Activated T-helper 1 cell treated with Interleukin-2 at 50 U/mL for 16 hours (primary cell): ENCODE data around the gene C4orf51.

Source experiments
- DNase-seq: peaks from one replicate; pipeline ENCODE4 v3.0.0-alpha.2; 2020; ENCODE audit warnings: low read depth

C4orf51 gene

DNA sequence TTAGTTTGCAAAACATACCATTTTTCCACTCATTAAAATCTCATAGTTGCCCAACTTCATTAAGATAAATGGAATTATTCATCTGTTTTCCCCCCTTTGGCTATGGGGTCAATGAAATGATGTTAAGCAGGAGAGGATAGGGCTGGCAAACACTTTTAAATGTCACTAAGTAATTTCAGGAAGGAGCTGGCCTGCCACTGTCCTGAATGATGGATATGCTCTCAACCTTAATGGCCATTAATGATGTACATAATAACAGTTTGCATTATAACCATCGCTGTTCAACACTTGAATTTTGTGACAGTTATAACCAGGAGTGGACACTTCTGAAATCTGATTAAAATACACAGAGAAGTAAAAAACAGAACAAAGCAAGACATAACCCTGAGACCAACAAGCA, 77.2 kb downstream of the C4orf51 start:
- DNase-seq, result no peak

DNA sequence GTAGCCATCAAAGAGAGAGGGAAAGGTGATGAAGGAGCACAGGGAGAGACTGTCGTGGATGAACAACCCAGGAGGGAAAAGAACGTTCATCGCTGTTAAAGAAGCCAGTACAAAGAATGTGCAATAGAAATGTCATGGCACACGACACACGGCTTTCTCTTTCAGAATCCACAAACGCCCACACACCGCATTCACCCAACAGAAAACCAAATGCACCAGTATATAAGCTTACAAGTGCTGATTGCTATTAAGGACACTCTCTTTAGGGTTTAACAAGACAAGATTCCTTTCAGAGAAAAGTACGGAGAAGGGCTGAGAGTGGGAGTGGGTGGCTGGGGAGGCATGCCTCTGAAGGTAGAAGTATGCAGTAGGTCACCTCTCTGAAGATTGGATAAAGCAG, 80.2 kb downstream of the C4orf51 start:
- no peak for DNase-seq

DNA sequence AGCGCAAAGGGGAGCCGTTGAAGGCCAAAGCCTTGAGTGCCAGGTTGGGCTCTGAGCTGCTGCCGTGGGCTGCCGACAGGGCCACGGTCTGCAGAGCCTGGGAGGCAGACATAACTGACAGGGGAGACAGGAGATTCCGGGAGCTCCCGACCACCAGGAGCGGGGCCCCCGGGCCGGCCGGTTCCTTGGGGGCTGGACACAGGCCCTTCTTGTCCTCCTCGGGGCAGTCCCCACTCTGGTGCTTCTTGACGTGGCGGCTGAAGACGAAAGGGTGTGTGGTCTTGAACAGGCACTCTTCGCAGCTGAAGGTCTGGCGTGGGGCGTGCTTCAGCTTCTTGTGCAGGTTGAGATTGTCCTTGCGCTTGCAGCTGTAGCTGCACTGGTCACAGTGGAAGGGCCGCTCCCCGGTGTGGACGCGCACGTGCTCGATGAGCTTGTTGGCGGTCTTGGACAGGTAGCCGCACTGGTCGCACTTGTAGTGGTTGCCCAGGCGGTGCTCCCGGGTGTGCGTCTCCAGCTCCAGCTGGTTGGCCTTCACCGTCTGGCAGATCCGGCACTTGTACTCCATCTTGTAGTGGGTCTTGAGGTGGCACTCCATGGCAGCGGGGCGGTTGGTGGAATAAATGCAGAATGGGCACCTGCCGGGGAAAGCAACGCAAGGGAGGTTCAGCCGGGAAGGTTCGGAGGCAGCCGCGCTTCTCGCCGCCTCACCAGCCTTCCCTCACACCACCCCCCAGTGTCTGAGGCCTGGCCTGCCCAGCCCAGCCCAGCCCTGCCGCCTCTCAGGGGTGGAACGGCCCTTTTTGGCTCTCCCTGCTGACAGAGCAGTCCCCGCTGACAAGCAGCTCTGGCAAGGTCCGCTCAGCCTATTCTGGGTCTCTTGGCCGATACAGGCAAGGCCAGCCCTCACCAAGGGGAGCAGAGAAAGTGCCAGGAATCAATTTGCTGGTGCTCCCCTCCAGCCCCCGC, 81.3 kb downstream of the C4orf51 start:
- no peak for DNase-seq

DNA sequence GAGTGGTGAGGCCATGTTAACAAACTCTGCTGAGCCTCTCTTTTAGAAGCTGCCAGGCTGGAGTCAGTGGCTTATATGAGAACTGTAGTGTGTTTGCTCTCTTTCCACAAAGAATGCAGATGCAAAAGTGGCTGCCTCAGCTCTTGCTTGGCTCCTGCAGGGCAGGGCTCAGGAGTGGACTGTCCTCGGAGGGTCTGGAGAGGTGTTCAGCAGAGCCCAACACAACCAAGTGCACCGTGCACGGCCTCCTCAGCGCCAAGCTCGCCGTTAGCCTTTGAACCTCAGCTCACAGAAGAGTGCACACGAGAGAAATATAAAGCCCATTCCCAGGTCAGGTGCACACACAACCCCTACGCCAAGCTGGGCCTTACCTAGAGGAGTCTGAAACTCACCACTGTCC, 82.8 kb downstream of the C4orf51 start:
- DNase-seq, result no peak

DNA sequence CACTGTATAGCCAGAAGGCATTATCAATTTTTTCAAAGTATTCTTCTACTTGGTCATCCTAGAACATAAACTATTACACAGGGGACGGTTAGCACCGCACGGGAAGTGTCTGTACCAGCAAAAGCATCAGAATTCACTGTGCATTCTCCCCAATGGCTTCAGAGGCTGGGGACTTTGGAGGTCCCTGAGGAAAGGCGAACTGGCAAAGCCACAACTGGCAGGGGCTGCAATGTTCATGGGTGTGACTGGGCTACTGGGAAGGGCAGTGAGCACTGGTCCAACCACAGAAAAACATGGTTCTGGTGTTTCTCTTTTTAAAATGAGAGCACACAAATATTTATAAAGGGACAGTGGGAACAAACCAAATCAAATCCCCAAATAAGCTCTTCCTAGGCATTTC, 83.5 kb downstream of the C4orf51 start:
- DNase-seq, result no peak

DNA sequence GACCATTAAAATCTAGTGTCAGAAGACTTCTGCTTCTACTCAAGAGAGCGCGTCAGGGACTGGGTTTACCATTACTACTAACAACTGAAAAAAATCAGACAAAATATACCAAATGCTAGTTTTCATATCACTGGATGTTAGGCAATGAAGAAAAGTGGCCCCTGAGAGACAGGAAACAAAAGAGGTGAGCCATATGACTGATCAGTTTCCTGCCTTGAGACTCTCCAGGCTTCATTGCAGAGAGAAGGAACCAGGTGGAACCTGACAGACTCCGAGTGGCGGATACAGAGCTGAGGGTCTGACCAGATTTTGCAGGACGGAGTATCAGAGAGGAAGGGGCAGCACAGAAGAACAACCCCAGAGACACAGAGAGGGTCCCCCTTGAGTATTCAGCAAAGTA, 86.3 kb downstream of the C4orf51 start:
- DNase-seq, result no peak

DNA sequence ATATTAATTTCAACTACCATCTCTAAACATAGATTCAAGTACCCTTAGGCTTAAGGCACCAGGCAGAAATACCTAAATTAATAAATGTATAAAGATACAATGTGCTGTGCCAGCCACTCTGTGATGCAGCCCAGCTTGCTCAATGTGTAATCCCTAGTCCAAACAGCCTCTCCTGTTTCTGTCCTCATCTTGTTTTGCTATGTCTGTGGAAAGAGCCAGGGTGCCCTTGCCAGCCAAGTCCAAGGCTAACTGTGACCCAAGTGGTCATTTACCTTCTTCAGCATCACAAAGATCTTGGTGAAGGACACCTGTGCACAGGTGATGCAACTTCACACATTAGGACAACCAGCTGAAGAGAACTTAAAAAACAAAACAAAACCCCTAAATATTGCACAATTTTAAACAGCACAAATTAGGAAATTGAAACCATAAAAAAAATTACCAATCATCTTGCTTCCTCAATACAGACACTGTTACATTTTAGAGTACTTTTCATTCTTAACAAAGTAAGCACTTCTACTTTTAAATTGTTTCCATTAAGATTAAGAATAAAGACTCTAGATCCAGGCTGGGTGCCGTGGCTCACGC, 89.6 kb downstream of the C4orf51 start:
- DNase-seq, result no peak

DNA sequence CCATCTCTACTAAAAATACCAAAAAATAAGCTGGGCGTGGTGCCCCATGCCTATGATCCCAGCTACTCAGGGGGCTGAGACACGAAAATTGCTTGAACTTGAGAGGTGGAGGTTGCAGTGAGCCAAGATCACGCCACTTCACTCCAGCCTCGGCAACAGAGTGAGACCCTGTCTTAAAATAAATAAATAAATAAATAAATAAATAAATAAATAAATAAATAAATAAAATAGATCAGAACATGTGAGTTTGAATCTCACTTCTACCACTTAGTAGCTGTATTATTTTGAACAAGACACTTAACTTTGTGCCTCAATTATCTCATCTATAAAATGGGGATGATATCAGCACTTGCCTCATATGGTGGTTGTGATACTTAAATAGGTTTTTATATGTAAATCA, 90.2 kb downstream of the C4orf51 start:
- no peak for DNase-seq

DNA sequence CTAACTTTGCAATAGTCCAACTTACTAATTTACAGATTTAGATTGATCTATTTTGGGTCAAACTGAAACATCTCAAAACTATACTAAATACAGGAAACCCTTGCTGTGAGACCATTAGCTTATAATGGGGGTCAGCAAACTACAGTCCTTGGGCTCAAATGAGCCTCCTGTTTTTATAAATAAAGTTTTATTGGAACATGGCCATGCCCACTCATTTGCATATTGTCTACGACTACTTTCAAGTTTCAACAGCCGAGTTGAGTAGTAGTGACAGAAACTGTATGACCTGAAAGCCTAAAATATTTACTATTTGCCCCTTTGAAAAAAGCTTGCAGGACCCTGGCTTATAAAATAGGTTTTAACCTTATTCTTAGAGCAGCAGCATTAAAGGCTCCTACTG, 92.4 kb downstream of the C4orf51 start:
- no peak for DNase-seq

DNA sequence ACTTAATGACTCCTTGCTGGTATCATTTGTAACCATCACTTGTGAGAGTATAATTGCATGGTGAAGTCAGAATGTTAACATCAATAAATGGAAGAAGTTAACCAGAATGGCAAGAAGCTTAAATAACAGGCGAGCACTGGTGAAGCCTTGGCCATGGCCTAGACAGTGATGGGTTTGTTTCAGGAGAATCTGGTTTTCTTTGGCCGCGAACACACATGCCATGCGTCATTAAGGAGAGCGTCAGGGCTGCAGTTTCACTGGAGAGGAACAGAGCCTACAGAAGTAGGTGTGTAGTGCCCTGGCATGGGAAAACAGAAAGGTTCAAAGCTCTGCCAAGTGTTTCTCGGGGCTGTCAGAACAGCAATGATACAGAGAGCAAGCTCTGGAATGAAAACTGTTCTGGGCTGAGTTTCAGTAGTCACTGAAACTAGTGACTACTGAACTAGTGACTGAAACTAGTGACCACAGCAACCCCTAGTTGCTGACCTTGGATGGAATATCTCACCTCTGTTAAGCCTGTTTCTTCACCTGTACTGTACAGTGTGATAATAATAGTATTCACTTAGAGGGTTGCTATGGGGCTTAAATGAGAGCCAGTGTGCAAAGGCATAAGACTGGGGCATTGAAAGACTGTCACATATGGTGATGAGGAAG, 93.8 kb downstream of the C4orf51 start:
- no peak for DNase-seq

DNA sequence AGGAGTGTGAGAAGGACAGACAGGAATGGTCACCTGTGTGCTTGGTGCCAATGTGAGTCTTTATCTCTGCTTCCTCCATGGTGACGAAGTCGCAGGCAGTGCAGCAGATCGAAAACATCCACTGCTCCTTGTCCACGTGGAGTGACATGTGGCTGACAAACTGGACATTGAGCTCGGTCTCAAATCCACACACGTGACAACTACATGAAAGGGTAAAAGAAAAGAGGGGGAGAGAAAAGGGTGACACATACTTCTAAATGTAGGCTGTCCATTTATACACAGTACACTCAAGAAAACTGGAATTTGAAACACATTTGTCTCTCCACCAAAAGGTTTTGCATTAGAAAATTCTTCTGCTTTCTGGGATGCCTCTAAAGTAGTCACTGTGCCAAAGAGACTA, 94.5 kb downstream of the C4orf51 start:
- DNase-seq, result no peak

DNA sequence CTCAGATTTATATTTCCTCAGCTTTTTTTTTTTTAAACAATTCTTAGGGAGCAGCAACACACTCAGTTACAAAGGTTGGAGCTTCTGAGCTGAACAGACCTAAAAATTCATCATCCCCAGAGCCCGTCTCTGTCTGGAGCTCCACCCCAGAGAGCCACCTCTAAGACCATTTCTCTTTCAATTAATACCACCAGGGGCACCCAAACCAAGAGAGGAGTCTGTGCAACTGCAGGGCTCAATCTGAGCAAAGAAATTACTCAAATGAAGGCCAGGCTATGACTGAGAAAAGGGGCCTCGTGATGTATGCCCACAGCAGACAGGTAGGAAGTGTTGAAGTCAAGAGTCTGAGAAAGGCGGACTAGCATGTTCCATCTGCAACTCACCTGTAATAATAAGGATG, 95.5 kb downstream of the C4orf51 start:
- no peak for DNase-seq

DNA sequence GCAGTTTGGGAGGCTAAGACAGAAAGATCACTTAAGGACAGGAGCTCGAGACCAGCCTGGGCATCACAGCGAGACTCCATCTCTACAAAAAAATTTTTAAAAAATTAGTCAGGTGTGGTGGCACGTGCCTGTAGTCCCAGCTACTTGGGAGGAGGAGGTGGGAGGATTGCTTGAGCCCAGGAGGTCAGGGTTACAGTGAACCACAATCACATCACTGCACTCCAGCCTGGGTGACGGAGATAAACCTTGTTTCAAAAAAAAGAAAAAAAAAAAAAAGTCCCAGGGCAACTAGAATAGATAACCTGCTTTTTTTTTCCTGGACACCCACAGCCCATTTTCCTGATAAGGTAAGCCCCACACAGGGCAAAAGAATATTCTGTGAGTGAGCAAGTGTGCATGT, 96.3 kb downstream of the C4orf51 start:
- no peak for DNase-seq

DNA sequence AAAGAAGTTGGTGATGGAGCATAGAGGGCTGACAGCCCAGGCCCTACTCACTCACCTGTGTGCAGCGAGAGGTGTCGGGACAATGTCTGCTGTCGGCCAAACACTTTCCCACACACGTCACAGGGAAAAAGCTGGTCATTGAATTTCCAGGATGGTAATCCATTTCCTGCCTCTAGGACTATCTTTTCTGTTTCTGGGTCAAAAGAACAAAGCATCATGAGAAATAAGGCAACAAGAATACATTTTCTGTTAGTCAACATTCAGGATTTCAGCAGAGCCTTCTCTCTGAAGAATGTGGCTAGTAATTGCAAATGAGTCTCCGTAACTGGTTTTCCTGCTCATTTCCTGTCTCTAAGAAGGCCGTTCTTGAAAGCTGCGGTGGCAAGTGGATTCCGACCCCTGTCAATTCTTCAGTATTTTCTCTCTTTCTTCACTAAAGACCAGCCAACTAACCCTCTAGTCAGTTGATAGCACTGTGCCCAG, 99.4 kb downstream of the C4orf51 start:
- no peak for DNase-seq

DNA sequence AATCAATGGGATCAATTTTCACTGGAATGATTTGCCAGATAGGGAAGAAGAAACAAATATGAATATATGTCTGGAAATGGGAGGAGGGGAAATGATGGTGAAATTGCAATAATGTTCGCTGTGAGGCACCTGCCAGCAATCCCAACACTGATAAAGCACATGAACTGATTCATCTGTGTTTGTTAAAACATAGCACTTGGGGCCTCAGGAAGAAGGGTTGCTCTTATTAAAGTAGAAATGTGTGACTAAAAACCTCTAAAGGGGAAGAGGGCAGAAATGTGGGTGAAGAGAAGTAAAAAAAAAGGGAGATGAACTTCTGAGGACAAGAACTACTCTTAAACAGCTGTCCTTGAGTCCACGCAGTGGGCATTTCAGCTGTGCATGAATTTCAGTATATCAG, 101.4 kb downstream of the C4orf51 start:
- DNase-seq, result no peak
